Neuronal stem cell (in vitro differentiated cells): ENCODE measurements around the gene FAM200C.

Experiments
- DNase-seq: peaks from one replicate; pipeline ENCODE4 v3.0.0-alpha.2; 2013; ENCODE audit warnings: low spot score
- H2AFZ ChIP-seq: one replicate; pipeline ENCODE4 v1.6.1; 2013; ENCODE audit warnings: mild to moderate bottlenecking, low read length, inconsistent platforms
- H2AK5ac ChIP-seq: 2 replicates; pipeline ENCODE4 v1.6.1; 2013; ENCODE audit warnings: low read depth, mild to moderate bottlenecking, inconsistent platforms, low read length, moderate library complexity, mixed read lengths
- H2BK120ac ChIP-seq: 2 replicates; pipeline ENCODE4 v1.6.1; 2013; ENCODE audit warnings: low read depth, mild to moderate bottlenecking, inconsistent platforms, low read length, moderate library complexity, mixed read lengths
- H2BK12ac ChIP-seq: one replicate; pipeline ENCODE4 v1.6.1; 2013; ENCODE audit warnings: low read length, inconsistent platforms
- H2BK15ac ChIP-seq: 2 replicates; pipeline ENCODE4 v1.6.1; 2013; ENCODE audit warnings: mild to moderate bottlenecking, low read length, inconsistent platforms, mixed read lengths
- H2BK5ac ChIP-seq: one replicate; pipeline ENCODE4 v1.6.1; 2013; ENCODE audit warnings: inconsistent platforms, mild to moderate bottlenecking, low read length, moderate library complexity
- H3K14ac ChIP-seq: one replicate; pipeline ENCODE4 v1.6.1; 2013; ENCODE audit warnings: low read length, inconsistent platforms
- H3K18ac ChIP-seq: 2 replicates; pipeline ENCODE4 v1.6.1; 2013; ENCODE audit warnings: low read length, inconsistent platforms
- H3K23ac ChIP-seq: 2 replicates; pipeline ENCODE4 v1.6.1; 2013; ENCODE audit warnings: low read depth, mild to moderate bottlenecking, mixed read lengths, low read length, inconsistent platforms; ENCODE audit not compliant: poor library complexity
- H3K27ac ChIP-seq: replicated peaks from 3 replicates; pipeline ENCODE4 v1.5.1; 2013; ENCODE audit warnings: low read length, inconsistent platforms
- H3K27me3 ChIP-seq, 3 experiments: 2 replicates each; pipeline ENCODE4 v1.6.1; 2013; ENCODE audit warnings: low read length in 3 of 3, mild to moderate bottlenecking in 2 of 3, inconsistent platforms in 1 of 3, low read depth in 1 of 3, mixed read lengths in 1 of 3, moderate library complexity in 1 of 3; ENCODE audit not compliant: control insufficient read depth in 3 of 3, insufficient read depth in 3 of 3
- H3K36me3 ChIP-seq, 2 donors: replicated peaks in 1 of 2; 2 replicates each; pipeline ENCODE4 v1.6.1; 2013; ENCODE audit warnings: low read length in 2 of 2; ENCODE audit not compliant: control insufficient read depth in 2 of 2, insufficient read depth in 2 of 2
- H3K4ac ChIP-seq: 2 replicates; pipeline ENCODE4 v1.6.1; 2013; ENCODE audit warnings: inconsistent platforms, mild to moderate bottlenecking, low read length, moderate library complexity
- H3K4me1 ChIP-seq, 2 donors: 1 replicate in 1 of 2; 2 replicates in 1 of 2; pipeline ENCODE4 v1.6.1; 2013; ENCODE audit warnings: low read length in 2 of 2, low read depth in 1 of 2; ENCODE audit not compliant: control insufficient read depth in 2 of 2, insufficient read depth in 1 of 2
- H3K4me2 ChIP-seq: one replicate; pipeline ENCODE4 v1.6.1; 2013; ENCODE audit warnings: mild to moderate bottlenecking, low read length, inconsistent platforms; ENCODE audit not compliant: insufficient read depth, poor library complexity, severe bottlenecking
- H3K4me3 ChIP-seq, 2 donors: 2 replicates each; pipeline ENCODE4 v1.5.1; 2013; ENCODE audit warnings: low read length in 2 of 2, mild to moderate bottlenecking in 2 of 2, inconsistent platforms in 1 of 2, moderate library complexity in 1 of 2
- H3K79me1 ChIP-seq: one replicate; pipeline ENCODE4 v1.6.1; 2013; ENCODE audit warnings: low read depth, mild to moderate bottlenecking, inconsistent platforms, low read length, moderate library complexity
- H3K9ac ChIP-seq: one replicate; pipeline ENCODE4 v1.6.1; 2013; ENCODE audit warnings: mild to moderate bottlenecking, low read depth, low read length, inconsistent platforms; ENCODE audit not compliant: poor library complexity
- H3K9me3 ChIP-seq, 2 donors: replicated peaks in 1 of 2; 2 replicates each; pipeline versions ENCODE3 to v1.6.1; 2013; ENCODE audit warnings: low read length in 2 of 2, mild to moderate bottlenecking in 2 of 2, inconsistent platforms in 1 of 2, low read depth in 1 of 2, mixed read lengths in 1 of 2, moderate library complexity in 1 of 2; ENCODE audit not compliant: control insufficient read depth in 2 of 2, insufficient read depth in 1 of 2
- H4K8ac ChIP-seq: one replicate; pipeline ENCODE4 v1.6.1; 2013; ENCODE audit warnings: low read depth, mild to moderate bottlenecking, inconsistent platforms, low read length, moderate library complexity
- H4K91ac ChIP-seq: one replicate; pipeline ENCODE4 v1.6.1; 2013; ENCODE audit warnings: low read length, low read depth, mild to moderate bottlenecking, inconsistent platforms; ENCODE audit not compliant: poor library complexity
- WGBS, 2 donors: extraction: QIAGEN DNeasy Blood & Tissue Kit; methylation state at CpG; one replicate each; pipeline ENCODE4 v1.1.7; 2013; ENCODE audit warnings: missing lambda C conversion rate in 2 of 2, mixed read lengths in 1 of 2; ENCODE audit not compliant: insufficient read length in 2 of 2, insufficient replicate concordance in 1 of 2; ENCODE audit errors: extremely low coverage in 2 of 2; 5-methylcytosine and 5-hydroxymethylcytosine counted together

The FAM200C gene

DNA sequence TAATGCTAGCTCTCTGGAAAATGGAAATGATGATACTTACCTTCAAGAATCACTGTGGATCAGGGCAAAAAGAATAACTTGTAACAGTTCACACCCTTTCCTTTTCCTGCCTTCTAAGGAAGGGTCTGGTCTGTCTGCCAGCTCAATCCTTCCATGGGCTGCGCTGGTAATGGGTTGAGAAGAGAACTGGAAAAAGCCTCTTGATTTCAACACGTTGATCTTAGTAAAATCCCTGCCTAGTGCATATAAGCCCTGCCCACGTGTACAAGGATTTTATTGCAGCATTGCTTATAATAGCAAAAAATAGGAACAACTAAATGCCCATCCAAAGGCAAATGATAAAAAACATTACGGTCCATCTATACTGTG lies 49.9 kb downstream of the FAM200C start:
- Histone ChIP-seq H3K14ac (no peak overlapping the region), H2BK12ac (no peak overlapping the region)
- no CpG with 5 or more reads among the region's 4 CpGs for WGBS, 2 donors

GRCh38 chr5:160349249-160349934 lies 50.5 kb downstream of the FAM200C start:
- H2BK5ac ChIP-seq: no peak overlapping the region
- no peak for DNase-seq
- H3K18ac ChIP-seq: peak overlapping the region; percentile 40
- no peaks in the 10 kb centered on the region for H3K79me1 ChIP-seq
- H2AFZ ChIP-seq: no peak overlapping the region
- no peak overlapping the region for H3K14ac ChIP-seq
- no peak overlapping the region for H3K4me2 ChIP-seq
- no peak overlapping the region for H4K8ac ChIP-seq
- no peak overlapping the region for H3K4me3 ChIP-seq
- H2BK120ac ChIP-seq: no peak overlapping the region
- no peak overlapping the region for H3K27ac ChIP-seq
- H3K9me3 ChIP-seq: no peaks in the 10 kb centered on the region
- no peak overlapping the region for H3K23ac ChIP-seq
- no peak overlapping the region for H3K4ac ChIP-seq
- no peak overlapping the region for H3K9ac ChIP-seq
- H4K91ac ChIP-seq: no peak overlapping the region
- H3K36me3 ChIP-seq: no peaks in the 10 kb centered on the region
- WGBS, 2 donors: no CpG with 5 or more reads among the region's 27 CpGs
- H2AK5ac ChIP-seq: peak overlapping the region; percentile 41
- peaks cover 0 to 2% (median 0%) of the 10 kb centered on the region in 3 experiments for H3K27me3 ChIP-seq
- H2BK12ac ChIP-seq: no peak overlapping the region
- H3K4me1 ChIP-seq: peaks cover 0 to 4% of the 10 kb centered on the region in 2 donors
- H2BK15ac ChIP-seq: peak overlapping the region; percentile 27

More for the DNA sequence above, 49.9 kb downstream of the FAM200C start:
- no peak overlapping the region for H3K27ac ChIP-seq
- H3K36me3 ChIP-seq: no peaks in the 10 kb centered on the region
- H3K4ac ChIP-seq: no peak overlapping the region
- H2BK120ac ChIP-seq: no peak overlapping the region
- H3K4me2 ChIP-seq: no peak overlapping the region
- no peak for DNase-seq
- H3K4me1 ChIP-seq: peaks cover 0 to 3% of the 10 kb centered on the region in 2 donors
- no peaks in the 10 kb centered on the region for H3K9me3 ChIP-seq
- no peak overlapping the region for H3K4me3 ChIP-seq
- no peak overlapping the region for H3K23ac ChIP-seq
- H2AK5ac ChIP-seq: no peak overlapping the region
- H3K79me1 ChIP-seq: no peaks in the 10 kb centered on the region
- no peak overlapping the region for H4K91ac ChIP-seq
- no peak overlapping the region for H2BK15ac ChIP-seq
- no peak overlapping the region for H2AFZ ChIP-seq
- H3K18ac ChIP-seq: no peak overlapping the region
- H3K27me3 ChIP-seq: peaks cover 0 to 2% (median 0%) of the 10 kb centered on the region in 3 experiments
- H3K9ac ChIP-seq: no peak overlapping the region
- H4K8ac ChIP-seq: no peak overlapping the region
- no peak overlapping the region for H2BK5ac ChIP-seq

GRCh38 chr5:160348080-160348479 lies 51.8 kb downstream of the FAM200C start:
- no peak overlapping the region for H4K8ac ChIP-seq
- no peak overlapping the region for H3K4me3 ChIP-seq
- H4K91ac ChIP-seq: no peak overlapping the region
- no peak overlapping the region for H3K27ac ChIP-seq
- no peak overlapping the region for H2BK15ac ChIP-seq
- no peaks in the 10 kb centered on the region for H3K9me3 ChIP-seq
- H3K23ac ChIP-seq: no peak overlapping the region
- no peak overlapping the region for H2BK5ac ChIP-seq
- no peak overlapping the region for H2AK5ac ChIP-seq
- DNase-seq: no peak
- H3K79me1 ChIP-seq: no peaks in the 10 kb centered on the region
- no peak overlapping the region for H3K9ac ChIP-seq
- H3K4me1 ChIP-seq: peaks cover 0 to 4% of the 10 kb centered on the region in 2 donors
- peaks cover 0 to 2% (median 0%) of the 10 kb centered on the region in 3 experiments for H3K27me3 ChIP-seq
- H3K4me2 ChIP-seq: no peak overlapping the region
- no peak overlapping the region for H2BK12ac ChIP-seq
- H3K36me3 ChIP-seq: no peaks in the 10 kb centered on the region
- H3K18ac ChIP-seq: no peak overlapping the region
- WGBS, 2 donors: no CpG with 5 or more reads among the region's 11 CpGs
- no peak overlapping the region for H2AFZ ChIP-seq
- H3K14ac ChIP-seq: no peak overlapping the region
- no peak overlapping the region for H3K4ac ChIP-seq
- H2BK120ac ChIP-seq: no peak overlapping the region

GRCh38 chr5:160347448-160347847 lies 52.4 kb downstream of the FAM200C start:
- Histone ChIP-seq H4K8ac (no peak overlapping the region), H2AFZ (no peak overlapping the region), H3K4me2 (no peak overlapping the region), H3K27ac (no peak overlapping the region), H2BK15ac (no peak overlapping the region), H3K23ac (no peak overlapping the region), H3K4me1 (peaks cover 0 to 4% of the 10 kb centered on the region in 2 donors), H4K91ac (no peak overlapping the region), H3K36me3 (no peaks in the 10 kb centered on the region), H3K4ac (no peak overlapping the region), H2BK120ac (no peak overlapping the region), H2BK12ac (no peak overlapping the region), H3K14ac (no peak overlapping the region), H3K9me3 (no peaks in the 10 kb centered on the region), H3K9ac (no peak overlapping the region), H2BK5ac (no peak overlapping the region), H3K27me3 (peaks cover 0 to under 1% (median 0%) of the 10 kb centered on the region in 3 experiments), H3K79me1 (no peaks in the 10 kb centered on the region), H2AK5ac (no peak overlapping the region), H3K18ac (no peak overlapping the region), H3K4me3 (no peak overlapping the region)
- WGBS, 2 donors: no CpG with 5 or more reads among the region's 6 CpGs
- no peak for DNase-seq
